Central memory CD4-positive, alpha-beta T cell (primary cell): ENCODE data around the gene ZBTB37.
"Not testable (repeated sequence)": the region's sequence is repeated elsewhere in the genome, so short reads cannot be mapped to it uniquely, and the experiment has no call there.

Experiments
- DNase-seq: peaks from one replicate; pipeline ENCODE4 v3.0.0; 2022

The ZBTB37 gene

DNA sequence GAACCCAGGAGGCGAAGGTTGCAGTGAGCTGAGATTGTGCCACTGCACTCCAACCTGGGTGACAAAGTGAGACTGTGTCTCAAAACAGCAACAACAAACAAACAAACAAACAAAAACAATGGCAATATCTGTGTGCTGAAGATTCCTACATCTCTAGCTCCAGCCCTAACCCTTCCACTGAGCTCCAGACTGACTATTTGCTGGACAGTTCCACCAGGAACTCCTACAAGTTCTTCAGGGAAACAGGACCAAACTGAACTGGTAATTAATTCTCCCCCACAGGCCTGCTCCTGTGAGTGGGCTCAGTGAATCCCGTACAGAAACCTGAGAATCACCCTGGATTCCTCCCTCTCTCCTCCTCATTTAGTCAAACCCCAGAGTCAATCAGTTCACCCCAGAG lies 47.4 kb downstream of the ZBTB37 start:
- no peak for DNase-seq

- no peak for DNase-seq
These were observed 48.5 kb downstream of the ZBTB37 start for GRCh38 chr1:173916667-173917066.

GRCh38 chr1:173917149-173917548 lies 49.0 kb downstream of the ZBTB37 start, which contains the start of gene SERPINC1:
Gene SERPINC1 (minus strand): TSS chr1:173917327. CDS start chr1:173917259, 68 bp downstream.
- no peak for DNase-seq

- DNase-seq = no peak
These were observed 49.7 kb downstream of the ZBTB37 start for GRCh38 chr1:173917635-173918493.

- no peak for DNase-seq
These were observed 52.7 kb downstream of the ZBTB37 start for GRCh38 chr1:173920861-173921260.

- no peak for DNase-seq
These were observed 57.4 kb downstream of the ZBTB37 start for GRCh38 chr1:173925306-173926242.

- DNase-seq = not testable (repeated sequence)
These were observed 62.4 kb downstream of the ZBTB37 start for GRCh38 chr1:173930541-173930940.

- DNase-seq = no peak
These were observed 66.3 kb downstream of the ZBTB37 start for GRCh38 chr1:173934440-173934839.

DNA sequence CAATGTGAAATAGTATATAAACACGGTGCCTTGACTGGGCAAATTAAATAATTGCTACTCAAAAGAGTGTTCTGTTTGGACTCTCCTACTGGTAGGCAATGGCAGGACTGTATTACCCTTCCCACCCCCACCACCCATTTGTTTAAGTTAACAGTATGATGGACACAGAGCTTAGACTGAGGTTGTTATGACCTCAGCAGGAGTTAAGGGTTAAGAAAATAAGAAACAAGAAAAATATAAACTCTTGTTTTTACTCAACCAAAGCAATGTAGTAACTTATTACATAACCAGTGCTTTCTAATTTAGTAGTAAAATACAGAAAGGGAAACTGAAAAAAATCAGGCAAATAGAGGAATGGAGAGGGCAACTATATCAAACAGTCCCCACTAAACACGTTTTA lies 68.9 kb downstream of the ZBTB37 start:
- no peak for DNase-seq

- no peak for DNase-seq
These were observed 78.3 kb downstream of the ZBTB37 start for GRCh38 chr1:173946380-173946921.

- no peak for DNase-seq
These were observed 80.4 kb downstream of the ZBTB37 start for GRCh38 chr1:173948594-173948993.
